ENCODE results near the gene RPS6KA5. TPM values are rescaled to one million over a fixed set of nuclear protein-coding genes. Genes with fewer than 3 reads are reported as not detected.

The RPS6KA5 gene
- total RNA-seq, 1 experiment from 2014 or later: 2.6 TPM

DNA sequence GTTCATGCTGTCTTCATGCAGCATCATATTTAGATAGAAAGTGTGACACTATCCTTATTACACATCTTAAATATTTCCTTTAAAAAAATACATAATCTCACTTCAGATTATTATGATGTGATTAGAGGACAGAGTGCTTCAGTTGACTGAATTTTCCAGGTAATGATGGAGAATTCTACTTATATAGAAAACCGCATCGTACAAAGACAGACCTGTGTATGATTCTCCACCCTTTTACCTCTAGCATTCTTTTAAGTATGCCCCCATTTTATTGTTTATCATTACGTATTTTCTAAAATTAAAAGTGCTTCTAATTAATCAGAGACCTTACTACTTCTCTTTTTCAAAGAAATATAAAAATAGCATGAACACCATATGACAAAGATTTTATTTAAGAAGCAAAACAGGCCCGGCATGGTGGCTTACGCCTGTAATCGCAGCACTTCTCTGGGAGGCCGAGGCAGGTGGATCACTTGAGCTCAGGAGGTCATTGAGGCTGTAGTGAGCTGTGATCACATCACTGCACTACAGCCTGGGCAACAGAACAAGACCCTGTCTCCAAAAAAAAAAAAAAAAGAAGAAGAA, 13.9 kb downstream of the RPS6KA5 start:
- DNase-seq (ENCODE audit: low read depth, low spot score) (no peak), ATAC-seq (no peak)
- Histone ChIP-seq H3K36me3 (ENCODE audit: control insufficient read depth, insufficient read depth, low read length) (no peaks in the 10 kb centered on the region), H3K9me3 (ENCODE audit: control insufficient read depth, insufficient read depth, low read depth, low read length) (no peaks in the 10 kb centered on the region), H3K27me3 (ENCODE audit: control insufficient read depth, insufficient read depth, low read length) (no peaks in the 10 kb centered on the region), H3K4me1 (ENCODE audit: control insufficient read depth, insufficient read depth, low read length) (no peaks in the 10 kb centered on the region), H3K27ac (ENCODE audit: low read length) (no peak overlapping the region), H3K4me3 (ENCODE audit: low read depth in 2 of 2, low read length in 2 of 2) (no peak overlapping the region)
- in situ Hi-C loops (cut with HindIII; ENCODE audit: low pct_unique_long_range_greater_than_20kb, low sequenced_read_pairs) (no loop called here), intact Hi-C loops (cut with micrococcal nuclease; ENCODE audit: unreplicated experiment) (no loop called here)
- BruUV-seq (replicated peaks): no TSS peak
- CTCF ChIA-PET: no interaction called here
- POLR2A ChIA-PET: no interaction called here
- TF ChIP-seq, protein P1, sequence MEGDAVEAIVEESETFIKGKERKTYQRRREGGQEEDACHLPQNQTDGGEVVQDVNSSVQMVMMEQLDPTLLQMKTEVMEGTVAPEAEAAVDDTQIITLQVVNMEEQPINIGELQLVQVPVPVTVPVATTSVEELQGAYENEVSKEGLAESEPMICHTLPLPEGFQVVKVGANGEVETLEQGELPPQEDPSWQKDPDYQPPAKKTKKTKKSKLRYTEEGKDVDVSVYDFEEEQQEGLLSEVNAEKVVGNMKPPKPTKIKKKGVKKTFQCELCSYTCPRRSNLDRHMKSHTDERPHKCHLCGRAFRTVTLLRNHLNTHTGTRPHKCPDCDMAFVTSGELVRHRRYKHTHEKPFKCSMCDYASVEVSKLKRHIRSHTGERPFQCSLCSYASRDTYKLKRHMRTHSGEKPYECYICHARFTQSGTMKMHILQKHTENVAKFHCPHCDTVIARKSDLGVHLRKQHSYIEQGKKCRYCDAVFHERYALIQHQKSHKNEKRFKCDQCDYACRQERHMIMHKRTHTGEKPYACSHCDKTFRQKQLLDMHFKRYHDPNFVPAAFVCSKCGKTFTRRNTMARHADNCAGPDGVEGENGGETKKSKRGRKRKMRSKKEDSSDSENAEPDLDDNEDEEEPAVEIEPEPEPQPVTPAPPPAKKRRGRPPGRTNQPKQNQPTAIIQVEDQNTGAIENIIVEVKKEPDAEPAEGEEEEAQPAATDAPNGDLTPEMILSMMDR (IDR thresholded peaks at IDR 0.05): no peak
- TF ChIP-seq POLR2AphosphoS5 (IDR thresholded peaks at IDR 0.05; ENCODE audit: low read depth, low read length) (no peak), SIN3A (IDR thresholded peaks at IDR 0.05; ENCODE audit: borderline replicate concordance, insufficient read depth, low read depth, low read length) (no peak), TCF7L2 (IDR thresholded peaks at IDR 0.05; ENCODE audit: low read depth, low read length) (no peak)
- TF ChIP-seq, protein P2, sequence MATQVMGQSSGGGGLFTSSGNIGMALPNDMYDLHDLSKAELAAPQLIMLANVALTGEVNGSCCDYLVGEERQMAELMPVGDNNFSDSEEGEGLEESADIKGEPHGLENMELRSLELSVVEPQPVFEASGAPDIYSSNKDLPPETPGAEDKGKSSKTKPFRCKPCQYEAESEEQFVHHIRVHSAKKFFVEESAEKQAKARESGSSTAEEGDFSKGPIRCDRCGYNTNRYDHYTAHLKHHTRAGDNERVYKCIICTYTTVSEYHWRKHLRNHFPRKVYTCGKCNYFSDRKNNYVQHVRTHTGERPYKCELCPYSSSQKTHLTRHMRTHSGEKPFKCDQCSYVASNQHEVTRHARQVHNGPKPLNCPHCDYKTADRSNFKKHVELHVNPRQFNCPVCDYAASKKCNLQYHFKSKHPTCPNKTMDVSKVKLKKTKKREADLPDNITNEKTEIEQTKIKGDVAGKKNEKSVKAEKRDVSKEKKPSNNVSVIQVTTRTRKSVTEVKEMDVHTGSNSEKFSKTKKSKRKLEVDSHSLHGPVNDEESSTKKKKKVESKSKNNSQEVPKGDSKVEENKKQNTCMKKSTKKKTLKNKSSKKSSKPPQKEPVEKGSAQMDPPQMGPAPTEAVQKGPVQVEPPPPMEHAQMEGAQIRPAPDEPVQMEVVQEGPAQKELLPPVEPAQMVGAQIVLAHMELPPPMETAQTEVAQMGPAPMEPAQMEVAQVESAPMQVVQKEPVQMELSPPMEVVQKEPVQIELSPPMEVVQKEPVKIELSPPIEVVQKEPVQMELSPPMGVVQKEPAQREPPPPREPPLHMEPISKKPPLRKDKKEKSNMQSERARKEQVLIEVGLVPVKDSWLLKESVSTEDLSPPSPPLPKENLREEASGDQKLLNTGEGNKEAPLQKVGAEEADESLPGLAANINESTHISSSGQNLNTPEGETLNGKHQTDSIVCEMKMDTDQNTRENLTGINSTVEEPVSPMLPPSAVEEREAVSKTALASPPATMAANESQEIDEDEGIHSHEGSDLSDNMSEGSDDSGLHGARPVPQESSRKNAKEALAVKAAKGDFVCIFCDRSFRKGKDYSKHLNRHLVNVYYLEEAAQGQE (IDR thresholded peaks at IDR 0.05; ENCODE audit: insufficient read depth in 1 of 2, low read depth in 2 of 2, low read length in 1 of 2): no peak

DNA sequence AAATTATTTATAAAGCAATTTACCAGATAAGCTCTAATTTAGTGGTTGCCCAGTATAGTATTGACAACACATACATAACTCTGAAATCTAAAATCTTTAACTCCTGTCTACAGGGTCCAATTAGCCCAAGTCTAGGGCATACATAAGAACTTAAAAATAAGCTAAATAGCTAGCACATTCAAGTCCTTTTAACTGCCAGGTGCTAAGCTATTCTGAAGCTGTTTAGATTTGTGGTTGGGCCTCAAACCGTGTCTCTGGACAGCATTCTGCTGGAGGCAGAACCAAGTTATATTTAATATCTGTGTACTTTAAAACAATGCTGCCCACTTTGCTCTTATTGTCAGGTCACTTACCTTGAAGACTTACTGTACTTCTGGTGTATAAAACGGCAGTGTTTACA, 19.0 kb downstream of the RPS6KA5 start:
- ChIA-PET CTCF (interaction anchor here (0.5 kb wide), 1 partner anchor 28 kb away, joined by 9 read pairs; no protein-coding TSS in a partner anchor), POLR2A (no interaction called here)
- DNase-seq (ENCODE audit: low read depth, low spot score) (no peak), ATAC-seq (no peak)
- H3K4me1 ChIP-seq (ENCODE audit: control insufficient read depth, insufficient read depth, low read length): no peaks in the 10 kb centered on the region
- in situ Hi-C loops (cut with HindIII; ENCODE audit: low pct_unique_long_range_greater_than_20kb, low sequenced_read_pairs): no loop called here
- no peaks in the 10 kb centered on the region for H3K9me3 ChIP-seq (ENCODE audit: control insufficient read depth, insufficient read depth, low read depth, low read length)
- intact Hi-C loops (cut with micrococcal nuclease; ENCODE audit: unreplicated experiment): no loop called here
- no peak overlapping the region for H3K4me3 ChIP-seq (ENCODE audit: low read depth in 2 of 2, low read length in 2 of 2)
- TF ChIP-seq, protein P1 (IDR thresholded peaks at IDR 0.05): no peak
- TF ChIP-seq, protein P2 (IDR thresholded peaks at IDR 0.05; ENCODE audit: insufficient read depth in 1 of 2, low read depth in 2 of 2, low read length in 1 of 2): no peak
- no peak for TF ChIP-seq POLR2AphosphoS5 (IDR thresholded peaks at IDR 0.05; ENCODE audit: low read depth, low read length)
- no peak for TF ChIP-seq SIN3A (IDR thresholded peaks at IDR 0.05; ENCODE audit: borderline replicate concordance, insufficient read depth, low read depth, low read length)
- TF ChIP-seq TCF7L2 (IDR thresholded peaks at IDR 0.05; ENCODE audit: low read depth, low read length): no peak
- no peaks in the 10 kb centered on the region for H3K36me3 ChIP-seq (ENCODE audit: control insufficient read depth, insufficient read depth, low read length)
- H3K27ac ChIP-seq (ENCODE audit: low read length): no peak overlapping the region
- H3K27me3 ChIP-seq (ENCODE audit: control insufficient read depth, insufficient read depth, low read length): no peaks in the 10 kb centered on the region
- no TSS peak for BruUV-seq (replicated peaks)
